Activated CD8-positive, alpha-beta T cell treated with anti-CD3 and anti-CD28 coated beads for 36 hours (primary cell): ENCODE measurements around the gene CRTC1. TPM values are rescaled to one million over a fixed set of nuclear protein-coding genes. Genes with fewer than 3 reads are reported as not detected.

ENCODE experiments used
- ATAC-seq: fragments of 200-7000 bp; cut with Tn5 transposase; one replicate; pipeline ENCODE4 v1.10.0; 2021; ENCODE audit warnings: mild to moderate bottlenecking, moderate library complexity
- CTCF ChIA-PET: fragments of 350-600 bp; sonication (Branson Sonifier 250); formaldehyde crosslinking; loops from one replicate; lab custom pipeline; 2021; ENCODE audit warnings: antibody characterized with exemption; lab: Charles Lee
- POLR2A ChIA-PET: fragments of 350-600 bp; sonication (Branson Sonifier 250); formaldehyde crosslinking; loops from one replicate; lab custom pipeline; 2021; ENCODE audit warnings: antibody characterized with exemption; lab: Charles Lee
- DNase-seq: peaks from one replicate; pipeline ENCODE4 v3.0.0-alpha.2; 2020
- H3K27ac Mint-ChIP-seq: one replicate; pipeline ENCODE4 v1.8.0; 2021; ENCODE audit warnings: mild to moderate bottlenecking, mixed read lengths
- H3K27me3 Mint-ChIP-seq: one replicate; pipeline ENCODE4 v1.8.0; 2021; ENCODE audit warnings: mixed read lengths
- H3K36me3 Mint-ChIP-seq: one replicate; pipeline ENCODE4 v1.8.0; 2021; ENCODE audit warnings: low read depth, mixed read lengths
- H3K4me1 Mint-ChIP-seq: one replicate; pipeline ENCODE4 v1.8.0; 2021; ENCODE audit warnings: low read depth, mixed read lengths
- H3K4me3 Mint-ChIP-seq: one replicate; pipeline ENCODE4 v1.8.0; 2021; ENCODE audit warnings: mild to moderate bottlenecking, moderate library complexity, mixed read lengths
- H3K9me3 Mint-ChIP-seq: one replicate; pipeline ENCODE4 v1.8.0; 2021; ENCODE audit warnings: mixed read lengths
- intact Hi-C: fragments of 100-400 bp; cut with micrococcal nuclease; formaldehyde crosslinking; loops from one replicate; pipeline ENCODE4 v1.10.0; 2022
- total RNA-seq, 2 experiments: library from RNA; stranded (reverse); gene quantifications; one replicate each; pipeline ENCODE4 v1.2.3, GENCODE V29; 2021
- TF ChIP-seq, protein P1 (sequence below): fragments of 200-600 bp; IDR thresholded peaks from one replicate; pipeline ENCODE4 v1.8.0; 2022; ENCODE audit warnings: antibody characterized with exemption, mild to moderate bottlenecking

Gene CRTC1
- total RNA-seq, 2 experiments from 2014 or later, result 4.4 to 4.5 TPM

DNA sequence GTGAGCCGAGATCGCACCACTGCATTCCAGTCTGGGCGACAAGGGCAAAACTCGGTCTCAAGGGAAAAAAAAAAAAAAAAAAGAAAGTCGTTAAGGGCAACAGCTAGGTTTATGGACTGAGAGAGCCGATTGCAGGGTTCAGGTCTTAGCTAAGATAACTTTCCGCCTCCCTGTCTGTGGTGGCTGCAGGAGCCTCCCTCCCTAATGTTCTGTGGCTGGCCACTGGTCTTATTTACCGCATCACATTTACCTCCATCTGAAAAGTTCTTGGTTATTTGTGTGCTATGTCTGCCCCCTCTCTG lies 722 bp upstream of the CRTC1 start:
- TF ChIP-seq, protein P1, sequence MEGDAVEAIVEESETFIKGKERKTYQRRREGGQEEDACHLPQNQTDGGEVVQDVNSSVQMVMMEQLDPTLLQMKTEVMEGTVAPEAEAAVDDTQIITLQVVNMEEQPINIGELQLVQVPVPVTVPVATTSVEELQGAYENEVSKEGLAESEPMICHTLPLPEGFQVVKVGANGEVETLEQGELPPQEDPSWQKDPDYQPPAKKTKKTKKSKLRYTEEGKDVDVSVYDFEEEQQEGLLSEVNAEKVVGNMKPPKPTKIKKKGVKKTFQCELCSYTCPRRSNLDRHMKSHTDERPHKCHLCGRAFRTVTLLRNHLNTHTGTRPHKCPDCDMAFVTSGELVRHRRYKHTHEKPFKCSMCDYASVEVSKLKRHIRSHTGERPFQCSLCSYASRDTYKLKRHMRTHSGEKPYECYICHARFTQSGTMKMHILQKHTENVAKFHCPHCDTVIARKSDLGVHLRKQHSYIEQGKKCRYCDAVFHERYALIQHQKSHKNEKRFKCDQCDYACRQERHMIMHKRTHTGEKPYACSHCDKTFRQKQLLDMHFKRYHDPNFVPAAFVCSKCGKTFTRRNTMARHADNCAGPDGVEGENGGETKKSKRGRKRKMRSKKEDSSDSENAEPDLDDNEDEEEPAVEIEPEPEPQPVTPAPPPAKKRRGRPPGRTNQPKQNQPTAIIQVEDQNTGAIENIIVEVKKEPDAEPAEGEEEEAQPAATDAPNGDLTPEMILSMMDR, result no peak
- Mint-ChIP-seq H3K9me3 (no peaks in the 10 kb centered on the region), H3K27me3 (no peaks in the 10 kb centered on the region), H3K4me3 (peak overlapping the region; percentile 85), H3K27ac (peak overlapping the region; percentile 79), H3K36me3 (no peaks in the 10 kb centered on the region), H3K4me1 (peaks cover 20% of the 10 kb centered on the region)
- intact Hi-C loops, result loop anchor here (10.0 kb wide), 1 partner anchor 152 kb away; the partner anchor contains the start of gene UPF1
- ChIA-PET POLR2A (interaction anchor here (0.7 to 1.0 kb wide), 2 partner anchors 64 to 249 kb away, joined by 3 read pairs; no protein-coding TSS in a partner anchor), CTCF (interaction anchor here (0.9 to 1.3 kb wide), 3 partner anchors 89 to 232 kb away, joined by 3 to 5 read pairs (median 3); no protein-coding TSS in a partner anchor)
- ATAC-seq (no peak), DNase-seq (no peak)

DNA sequence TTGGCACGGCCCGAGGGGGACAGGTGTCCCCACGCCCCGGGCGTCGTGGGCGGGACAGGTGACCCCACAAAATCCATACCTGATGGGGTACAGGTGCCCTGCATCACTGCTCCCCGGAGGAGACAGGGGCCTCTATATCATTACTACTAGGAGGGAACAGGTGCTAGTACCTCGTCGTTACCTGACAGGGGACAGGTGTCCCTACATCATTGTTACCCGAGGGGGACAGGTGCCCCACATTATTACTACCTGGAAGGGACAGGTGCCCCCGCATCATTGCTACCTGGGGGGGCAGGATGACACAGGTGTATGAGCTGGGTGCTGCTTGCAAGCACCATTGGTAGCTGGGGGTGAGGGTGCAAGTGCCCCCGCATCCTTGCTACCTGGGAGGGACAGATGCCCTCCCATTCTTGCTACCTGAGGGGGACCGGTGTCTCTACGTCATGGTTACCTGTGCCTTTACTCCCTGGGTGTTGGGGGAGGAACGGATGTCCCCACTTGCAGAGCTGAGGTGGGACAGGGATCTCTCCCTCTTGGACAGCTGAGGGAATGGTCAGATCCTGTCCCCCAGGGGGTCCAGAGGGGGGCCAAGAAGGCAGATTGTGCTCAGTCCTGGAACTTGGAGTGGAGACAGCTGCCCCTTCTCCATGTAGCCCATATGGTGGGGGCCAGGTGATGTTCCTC lies 620 bp downstream of the CRTC1 start:
- H3K27me3 Mint-ChIP-seq, result no peaks in the 10 kb centered on the region
- DNase-seq, result no peak
- H3K9me3 Mint-ChIP-seq, result no peaks in the 10 kb centered on the region
- peaks cover 22% of the 10 kb centered on the region for H3K4me1 Mint-ChIP-seq
- ATAC-seq, result no peak
- H3K27ac Mint-ChIP-seq, result peak overlapping the region; percentile 15
- POLR2A ChIA-PET, result interaction anchor here (0.5 to 0.9 kb wide), 2 partner anchors 49 to 163 kb away, joined by 3 read pairs; no protein-coding TSS in a partner anchor
- peak overlapping the region; percentile 85 for H3K4me3 Mint-ChIP-seq
- CTCF ChIA-PET, result no interaction called here
- intact Hi-C loops, result loop anchor here (10.0 kb wide), 1 partner anchor 151 kb away; the partner anchor contains the start of gene UPF1
- TF ChIP-seq, protein P1, result no peak
- no peaks in the 10 kb centered on the region for H3K36me3 Mint-ChIP-seq

DNA sequence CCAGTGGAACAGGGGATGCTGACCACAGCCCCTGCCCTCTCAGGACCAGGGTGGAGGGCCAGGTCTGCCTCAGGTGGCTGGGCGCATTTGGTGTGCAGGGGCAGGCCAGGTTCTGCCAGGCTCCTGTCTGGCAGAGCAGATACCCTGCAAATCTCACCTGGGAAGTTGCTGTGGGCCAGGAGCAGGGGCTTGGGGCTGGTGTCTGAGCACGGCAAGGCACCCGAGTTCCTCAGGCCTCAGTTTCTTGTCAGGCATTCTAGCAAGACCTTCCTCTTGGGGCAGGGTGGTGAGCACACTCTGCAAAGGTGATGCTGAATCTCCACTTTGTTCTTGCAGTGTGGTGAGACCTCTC lies 1.1 kb downstream of the CRTC1 start:
- Mint-ChIP-seq H3K27me3 (no peaks in the 10 kb centered on the region), H3K4me3 (peak overlapping the region; percentile 85), H3K4me1 (peaks cover 22% of the 10 kb centered on the region), H3K9me3 (no peaks in the 10 kb centered on the region), H3K27ac (no peak overlapping the region), H3K36me3 (no peaks in the 10 kb centered on the region)
- CTCF ChIA-PET, result no interaction called here
- POLR2A ChIA-PET, result interaction anchor here (0.5 to 0.9 kb wide), 2 partner anchors 49 to 164 kb away, joined by 3 read pairs; no protein-coding TSS in a partner anchor
- DNase-seq, result no peak
- intact Hi-C loops, result loop anchor here (10.0 kb wide), 1 partner anchor 150 kb away; the partner anchor contains the start of gene UPF1
- no peak for ATAC-seq
- TF ChIP-seq, protein P1, result no peak

DNA sequence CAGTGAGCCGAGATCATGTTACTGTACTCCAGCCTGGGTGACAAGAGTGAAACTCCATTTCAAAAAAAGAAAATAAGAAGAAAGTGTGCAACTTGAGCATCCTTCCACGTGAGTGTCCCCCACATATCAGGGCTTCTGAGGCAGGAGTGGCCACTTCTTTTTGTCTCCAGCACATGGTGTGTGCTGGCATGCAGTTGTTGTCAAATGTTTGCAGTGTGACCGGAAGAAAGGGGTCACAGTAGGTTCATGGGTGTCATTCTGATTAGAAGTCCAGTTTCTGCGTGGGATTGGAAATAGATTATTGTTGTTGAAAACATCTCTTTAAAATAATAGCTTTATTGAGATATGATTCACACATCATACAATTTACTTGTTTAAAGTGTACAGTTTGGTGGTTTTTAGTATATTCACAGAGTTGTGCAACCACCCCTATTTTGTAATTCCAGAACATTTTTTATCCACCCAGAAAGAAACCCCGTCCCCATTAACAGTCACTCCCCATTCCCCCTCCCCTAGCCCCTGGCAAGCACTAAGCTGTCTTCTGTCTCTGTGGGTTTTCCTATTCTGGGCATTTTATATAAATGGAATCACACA lies 2.2 kb downstream of the CRTC1 start:
- POLR2A ChIA-PET, result interaction anchor here (0.6 kb wide), 2 partner anchors 14 to 203 kb away, joined by 3 read pairs; no protein-coding TSS in a partner anchor
- intact Hi-C loops, result loop anchor here (10.0 kb wide), 1 partner anchor 149 kb away; the partner anchor contains the start of gene UPF1
- no peaks in the 10 kb centered on the region for H3K9me3 Mint-ChIP-seq
- H3K36me3 Mint-ChIP-seq, result no peaks in the 10 kb centered on the region
- no peaks in the 10 kb centered on the region for H3K27me3 Mint-ChIP-seq
- H3K4me1 Mint-ChIP-seq, result peaks cover 25% of the 10 kb centered on the region
- TF ChIP-seq, protein P1, result no peak
- no peak for DNase-seq
- no peak overlapping the region for H3K27ac Mint-ChIP-seq
- no peak for ATAC-seq
- CTCF ChIA-PET, result no interaction called here
- no peak overlapping the region for H3K4me3 Mint-ChIP-seq
